Tongue (tissue), 2 donors: ENCODE data around the gene KMT2D. TPM values are rescaled to one million over a fixed set of nuclear protein-coding genes. Genes with fewer than 3 reads are reported as not detected.

Experiments
- DNase-seq: peaks from one replicate; pipeline ENCODE4 v3.0.0-alpha.2; 2015
- total RNA-seq: library from RNA; depleted of rRNA; stranded (reverse); fragments of >200 nt; gene quantifications from one replicate; pipeline ENCODE4 v1.2.3, GENCODE V29; 2014

KMT2D gene
- total RNA-seq = 42.5 TPM

- peak; percentile 98 for DNase-seq
Observed at GRCh38 chr12:49060237-49061156, at the start of gene KMT2D. Gene KMT2D, minus strand, starts transcription at chr12:49060794. Its CDS starts 5,470 bp downstream, at chr12:49055324.

GRCh38 chr12:49109641-49110463, 49.3 kb upstream of the KMT2D start:
- peak; percentile 48 for DNase-seq

GRCh38 chr12:49108958-49109404, 48.4 kb upstream of the KMT2D start:
- DNase-seq = no peak

GRCh38 chr12:49105504-49106084, 45.0 kb upstream of the KMT2D start:
- DNase-seq = no peak

GRCh38 chr12:49104822-49105221, 44.2 kb upstream of the KMT2D start:
- no peak for DNase-seq

- DNase-seq = no peak
Observed at GRCh38 chr12:49100380-49100779, 39.8 kb upstream of the KMT2D start.

GRCh38 chr12:49098703-49099102, 38.1 kb upstream of the KMT2D start:
- DNase-seq = no peak

GRCh38 chr12:49098035-49098451, 37.4 kb upstream of the KMT2D start:
- DNase-seq = peak; percentile 69

- DNase-seq = no peak
Observed at GRCh38 chr12:49097381-49097780, 36.8 kb upstream of the KMT2D start.

GRCh38 chr12:49094975-49095365, 34.4 kb upstream of the KMT2D start:
- DNase-seq = no peak

- DNase-seq = peak; percentile 44
Observed at GRCh38 chr12:49094160-49094974, 33.8 kb upstream of the KMT2D start, which contains the start of gene DHH. Gene DHH, minus strand, starts transcription at chr12:49094801. Its CDS starts 289 bp downstream, at chr12:49094512.

- DNase-seq = no peak
Observed at GRCh38 chr12:49093792-49094159, 33.2 kb upstream of the KMT2D start.

GRCh38 chr12:49092816-49093406, 32.3 kb upstream of the KMT2D start:
- DNase-seq = no peak

GRCh38 chr12:49092086-49092815, 31.7 kb upstream of the KMT2D start:
- DNase-seq = peak; percentile 56

GRCh38 chr12:49091836-49092085, 31.2 kb upstream of the KMT2D start:
- no peak for DNase-seq

GRCh38 chr12:49091056-49091835, 30.7 kb upstream of the KMT2D start:
- no peak for DNase-seq

- DNase-seq = peak; percentile 64
Observed at GRCh38 chr12:49089821-49090773, 29.5 kb upstream of the KMT2D start.

- DNase-seq = no peak
Observed at GRCh38 chr12:49088932-49089330, 28.3 kb upstream of the KMT2D start.
